Hematopoietic multipotent progenitor cell (in vitro differentiated cells): ENCODE measurements around the gene ERVW-1. TPM values are rescaled to one million over a fixed set of nuclear protein-coding genes. Genes with fewer than 3 reads are reported as not detected.

Experiments used
- DNase-seq, 3 donors: peaks; one replicate each; pipeline ENCODE4 v3.0.0-alpha.2; 2011 to 2015; ENCODE audit warnings: low read depth in 2 of 3, low spot score in 2 of 3
- total RNA-seq: library from RNA; depleted of rRNA; stranded (reverse); fragments of >200 nt; gene quantifications from one replicate; pipeline ENCODE4 v1.2.3, GENCODE V29; 2012

The ERVW-1 gene
- total RNA-seq, 1 donor = under 0.01 TPM

GRCh38 chr7:92432299-92432946 lies 45.3 kb downstream of the ERVW-1 start:
- no peak for DNase-seq

GRCh38 chr7:92427193-92427592 lies 50.6 kb downstream of the ERVW-1 start:
- no peak for DNase-seq

- DNase-seq = peak in 1 of 3 donors; percentile 32
Observed at GRCh38 chr7:92425311-92425947, 52.3 kb downstream of the ERVW-1 start.

- no peak for DNase-seq
Observed at GRCh38 chr7:92423710-92424131, 54.0 kb downstream of the ERVW-1 start.

GRCh38 chr7:92422926-92423325 lies 54.8 kb downstream of the ERVW-1 start:
- no peak for DNase-seq

- DNase-seq = peak in 1 of 3 donors; percentile 64
Observed at GRCh38 chr7:92421676-92422435, 55.9 kb downstream of the ERVW-1 start.

Other genes with a start within 250 kb of the ERVW-1 start
- gene KRIT1, start 232.0 kb downstream of the ERVW-1 start, total RNA-seq = 22.1 TPM
- 17.0 TPM for gene ANKIB1, start 232.0 kb downstream of the ERVW-1 start, total RNA-seq
- gene GATAD1, start 30.5 kb downstream of the ERVW-1 start, total RNA-seq = 17.8 TPM
- gene PEX1, start 50.6 kb upstream of the ERVW-1 start, total RNA-seq = 11.3 TPM
- 14.0 TPM for gene RBM48, start 50.8 kb upstream of the ERVW-1 start, total RNA-seq
- gene FAM133B, start 112.4 kb upstream of the ERVW-1 start, total RNA-seq = 6.2 TPM